NCI-H524 (cell line): ENCODE measurements around the gene UBL7.
"Not testable (repeated sequence)": the region's sequence is repeated elsewhere in the genome, so short reads cannot be mapped to it uniquely, and the experiment has no call there.

Experiments
- DNase-seq, 2 experiments: peaks; one replicate each; lab custom pipeline; 2025; lab: John Stamatoyannopoulos, UW

UBL7 gene

GRCh38 chr15:74463634-74464033 lies 2.7 kb upstream of the UBL7 start:
- no peak for DNase-seq

DNA sequence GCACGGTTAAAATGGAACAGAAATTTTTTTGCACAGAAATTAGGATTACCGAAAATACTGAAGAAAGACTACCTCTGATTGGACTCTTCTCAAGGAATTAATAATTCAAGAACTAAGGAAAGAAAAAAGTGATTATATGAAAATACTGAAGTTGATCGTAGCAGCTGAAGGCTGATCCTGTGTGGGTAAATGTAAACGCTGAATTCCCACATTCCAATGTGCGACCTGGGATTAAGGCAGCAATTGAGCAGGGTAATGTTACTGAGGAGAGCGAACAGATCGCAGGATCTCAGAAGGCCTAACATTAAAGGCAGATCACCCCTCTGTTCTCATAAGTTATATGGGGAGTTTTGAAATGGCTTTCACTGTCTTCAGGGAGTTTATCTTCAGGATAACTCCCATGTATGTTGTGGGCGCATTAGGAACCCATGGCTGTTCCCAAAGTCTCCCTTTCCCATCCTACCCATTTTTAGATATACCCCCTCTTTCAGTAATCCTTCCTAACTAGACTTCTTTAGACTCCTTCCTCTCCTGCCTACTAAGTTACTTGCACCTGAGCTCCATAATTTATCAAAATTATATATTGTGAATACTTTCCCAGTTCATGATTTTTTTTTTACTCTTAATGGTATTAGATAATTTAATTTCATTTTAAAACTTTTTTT lies 1.0 kb upstream of the UBL7 start:
- peak in 1 of 2 experiments; percentile 41 for DNase-seq

- DNase-seq: no peak
Measured at GRCh38 chr15:74460298-74460697, 662 bp downstream of the UBL7 start.

- not testable (repeated sequence) for DNase-seq
Measured at GRCh38 chr15:74459798-74460197, 1.2 kb downstream of the UBL7 start.

DNA sequence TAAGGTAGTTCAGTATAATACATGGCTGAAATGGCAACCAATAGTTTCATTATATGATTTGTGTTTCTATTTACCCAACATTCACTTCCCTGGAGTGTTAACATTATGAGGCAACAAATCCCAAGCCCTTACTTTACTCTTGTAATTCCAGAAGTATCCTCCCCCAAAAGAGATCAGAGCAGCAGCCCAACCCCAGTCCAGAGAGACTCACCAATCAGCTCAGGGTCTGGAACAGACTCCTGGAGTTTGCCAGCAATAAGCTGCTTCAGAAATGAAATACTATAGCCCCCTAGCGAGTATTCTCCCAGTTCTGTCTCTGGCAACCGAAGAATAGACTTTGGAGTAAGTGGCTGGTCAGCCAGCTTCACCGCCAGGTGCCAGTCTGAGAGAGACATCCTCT lies 2.5 kb downstream of the UBL7 start:
- DNase-seq: no peak

- not testable (repeated sequence) for DNase-seq
Measured at GRCh38 chr15:74457036-74457435, 3.9 kb downstream of the UBL7 start.

GRCh38 chr15:74454764-74455500 lies 6.0 kb downstream of the UBL7 start:
- DNase-seq: no peak

DNA sequence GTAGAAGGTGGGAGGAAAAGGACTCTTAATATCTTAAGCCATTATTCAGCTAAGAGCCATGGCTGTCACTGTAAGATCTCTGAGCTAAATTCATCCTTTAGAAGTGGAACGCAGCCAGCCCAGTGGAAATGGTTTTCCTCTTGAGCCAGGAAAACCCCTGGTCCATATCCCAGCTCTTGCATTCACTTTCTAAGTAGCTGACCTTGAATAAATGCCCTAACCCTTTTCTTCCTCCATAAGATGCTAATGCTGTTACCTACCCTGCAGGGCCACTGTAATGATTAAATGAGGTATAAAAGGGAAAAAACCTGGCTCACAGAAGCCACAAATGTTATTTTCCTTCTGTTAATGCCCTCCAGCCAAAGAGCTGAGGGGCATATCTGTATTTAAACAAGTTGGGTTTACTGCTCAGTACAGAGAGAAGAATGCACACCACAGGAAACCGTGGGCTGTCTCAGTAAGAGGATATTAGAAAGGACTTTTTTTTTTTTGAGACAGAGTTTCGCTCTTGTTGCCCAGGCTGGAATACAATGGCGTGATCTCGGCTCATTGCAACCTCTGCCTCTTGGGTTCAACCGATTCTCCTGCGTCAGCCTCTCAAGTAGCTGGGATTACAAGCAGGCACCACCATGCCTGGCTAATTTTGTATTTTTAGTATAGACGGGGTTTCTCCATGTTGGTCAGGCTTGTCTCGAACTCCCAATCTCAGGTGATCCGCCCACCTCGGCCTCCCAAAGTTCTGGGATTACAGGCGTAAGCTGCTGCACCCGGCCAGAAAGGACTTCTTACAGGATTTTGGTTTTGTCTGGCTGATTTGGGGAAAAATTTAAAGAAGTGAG lies 6.8 kb downstream of the UBL7 start:
- DNase-seq: no peak

DNA sequence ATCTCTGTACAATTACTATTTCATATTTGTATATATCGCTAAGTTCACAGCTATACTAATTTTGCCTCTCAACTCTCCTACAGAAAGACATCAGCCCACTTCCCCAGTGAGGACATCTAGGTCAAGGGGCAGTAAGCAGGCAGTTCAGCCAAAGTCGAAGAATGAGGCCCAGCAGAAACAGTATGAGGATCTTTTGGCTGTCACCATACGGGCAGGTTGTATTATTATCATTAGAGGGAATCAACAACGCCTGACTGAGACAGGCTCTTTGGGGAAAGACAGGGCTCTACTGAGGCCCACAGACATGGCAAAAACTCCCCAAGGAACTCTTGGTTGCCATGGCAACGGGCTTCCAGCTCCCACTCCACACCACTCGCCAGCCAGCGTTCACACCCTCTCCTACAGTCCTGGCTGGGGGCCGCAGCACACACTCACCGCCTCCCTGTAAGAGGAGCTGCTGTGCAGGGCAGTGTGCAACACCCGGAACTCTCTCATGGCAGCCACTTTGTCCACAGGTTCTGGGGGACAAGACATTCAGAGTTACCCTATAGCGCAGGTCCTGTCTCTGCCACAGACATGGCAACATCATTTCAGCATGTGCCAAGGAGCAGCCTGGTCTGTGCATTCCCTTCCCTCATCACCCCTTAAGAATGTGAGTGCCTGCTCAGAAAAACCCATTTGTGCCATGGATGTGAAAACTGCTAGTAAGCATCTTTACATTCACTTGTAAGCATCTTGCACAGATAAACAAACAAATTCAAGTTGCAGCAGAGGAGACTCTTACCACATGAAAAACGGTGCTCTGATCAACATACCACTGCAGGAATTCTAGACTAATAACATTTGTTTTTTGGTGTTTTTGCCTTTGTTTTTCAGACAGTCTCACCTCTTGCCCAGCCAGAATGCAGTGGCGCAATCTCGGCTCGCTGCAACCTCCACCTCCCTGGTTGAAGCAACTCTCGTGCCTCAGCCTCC lies 8.8 kb downstream of the UBL7 start:
- peak in 1 of 2 experiments; percentile 12 for DNase-seq

DNA sequence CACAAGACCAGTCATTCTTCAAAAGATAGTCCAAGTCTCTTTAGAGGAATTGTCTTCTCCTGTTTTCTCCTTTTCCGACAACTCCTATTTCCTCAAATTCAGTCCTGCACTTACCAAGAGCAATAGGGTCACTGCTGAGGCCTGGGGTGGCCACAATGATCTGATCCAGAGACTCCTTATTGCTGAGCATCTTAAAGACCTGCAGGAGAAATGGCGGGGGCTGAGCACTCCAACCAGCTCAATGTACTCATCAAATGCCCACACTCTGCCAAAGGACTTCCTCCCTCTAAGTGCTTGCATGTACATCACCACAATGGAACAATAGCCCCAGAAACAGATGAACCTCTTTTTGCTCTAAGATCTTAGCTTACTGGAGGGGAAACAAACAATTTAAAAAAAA lies 9.6 kb downstream of the UBL7 start:
- DNase-seq: no peak

- no peak for DNase-seq
Measured at GRCh38 chr15:74449643-74450205, 11.2 kb downstream of the UBL7 start.

GRCh38 chr15:74449095-74449494 lies 11.9 kb downstream of the UBL7 start:
- no peak for DNase-seq

DNA sequence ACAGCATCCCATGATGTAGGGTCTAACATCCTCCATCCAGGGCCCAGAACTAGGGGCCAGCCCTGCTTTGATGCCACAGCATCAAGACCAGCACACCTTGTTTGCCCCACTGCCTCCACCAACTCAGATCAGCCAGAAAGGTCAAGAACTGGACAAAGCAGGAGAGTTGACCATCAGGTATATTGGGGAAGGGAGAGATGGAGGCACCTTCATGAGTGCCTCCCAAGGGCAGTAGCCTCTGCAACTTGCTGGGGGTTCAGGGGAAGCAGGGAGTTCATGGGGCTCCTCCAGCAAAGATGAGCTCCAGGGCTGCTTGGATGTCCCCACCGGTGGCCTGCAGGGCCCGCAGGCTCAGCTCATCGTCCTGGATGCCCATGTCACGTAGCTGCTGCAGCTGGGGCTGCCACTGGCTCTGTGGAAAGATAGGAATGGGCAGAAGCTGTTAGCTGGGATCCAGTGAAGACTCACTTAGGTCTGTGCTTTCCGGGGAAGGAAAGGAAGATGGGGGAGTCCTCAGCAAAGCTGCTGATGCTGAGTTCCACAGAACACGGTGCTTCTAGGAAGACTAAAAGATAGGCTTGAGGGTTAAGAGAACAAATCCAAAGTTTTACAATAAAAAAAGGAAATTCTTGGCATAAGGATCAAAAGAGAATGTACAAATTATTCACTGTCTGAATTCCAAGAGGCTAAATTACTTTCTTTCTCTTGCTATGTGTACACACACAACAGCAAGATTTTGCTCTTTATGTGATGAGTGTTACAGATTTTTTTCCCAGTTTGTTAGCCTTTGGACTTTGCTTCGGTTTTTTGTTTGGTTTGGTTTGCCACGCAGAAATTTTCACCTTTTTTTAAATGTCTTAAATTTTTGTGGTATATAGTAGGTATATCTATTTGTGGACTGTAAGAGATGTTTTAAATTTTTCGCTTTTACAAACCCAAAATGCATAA lies 14.9 kb downstream of the UBL7 start:
- DNase-seq: no peak

DNA sequence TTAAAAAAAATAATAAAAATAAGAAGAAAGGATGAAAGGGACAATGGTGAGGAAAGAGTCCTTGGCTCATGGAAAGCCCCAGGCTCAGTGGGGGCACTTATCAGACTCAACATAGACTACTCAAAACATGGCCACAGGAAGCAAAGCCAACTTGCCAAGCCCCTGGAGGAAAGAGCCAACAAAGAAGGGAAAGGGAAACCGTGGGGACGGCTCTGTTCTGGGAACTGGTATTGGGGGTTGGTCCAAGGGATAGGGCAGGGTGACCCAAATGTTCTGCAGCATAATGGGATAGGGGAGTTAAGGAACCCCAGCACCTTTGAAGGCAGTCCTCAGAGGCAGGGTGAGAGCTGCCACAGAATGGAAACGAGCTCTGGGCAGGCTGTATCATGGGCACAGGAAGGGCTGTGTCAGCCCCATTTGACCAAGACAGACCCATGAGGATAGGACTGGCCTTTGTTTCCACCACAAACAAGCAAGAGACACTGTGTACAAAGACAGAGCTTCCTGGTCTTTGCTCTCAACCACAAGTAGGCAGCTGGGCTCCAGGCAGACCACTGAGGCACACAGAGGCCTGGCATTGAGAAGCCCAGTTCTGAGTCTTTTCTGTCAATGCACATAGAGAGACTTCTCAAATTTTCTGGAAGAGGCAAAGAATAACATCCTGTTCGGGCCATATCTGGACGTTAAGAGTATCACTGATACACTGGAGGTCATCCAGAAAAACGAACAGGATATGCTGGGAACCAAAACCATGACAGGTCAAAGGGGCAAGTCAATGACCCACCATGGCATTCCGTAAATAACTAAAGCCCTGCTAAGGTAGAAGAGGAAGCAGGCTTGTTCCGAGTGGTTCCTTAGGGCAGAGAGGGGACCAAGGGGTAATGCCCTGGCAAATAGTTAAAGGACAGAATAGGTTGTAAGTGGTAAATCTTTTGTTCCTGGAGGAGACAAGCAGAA lies 16.6 kb downstream of the UBL7 start:
- DNase-seq: no peak

GRCh38 chr15:74443100-74443909 lies 17.7 kb downstream of the UBL7 start:
- DNase-seq: no peak

GRCh38 chr15:74442604-74443003 lies 18.4 kb downstream of the UBL7 start:
- peak; percentile 22 to 60 for DNase-seq

- DNase-seq: no peak
Measured at GRCh38 chr15:74442063-74442462, 18.9 kb downstream of the UBL7 start.
